GM21528 (cell line): Measurements from ENCODE around the gene UACA.
"Not testable (repeated sequence)": the region's sequence is repeated elsewhere in the genome, so short reads cannot be mapped to it uniquely, and the experiment has no call there.

Experiments used
- ATAC-seq: cut with Tn5 transposase; IDR thresholded peaks from one replicate; pipeline ENCODE4 v1.9.1; 2021; ENCODE audit warnings: mild to moderate bottlenecking, moderate library complexity; ENCODE audit not compliant: unreplicated experiment, low FRiP score

Gene UACA

DNA sequence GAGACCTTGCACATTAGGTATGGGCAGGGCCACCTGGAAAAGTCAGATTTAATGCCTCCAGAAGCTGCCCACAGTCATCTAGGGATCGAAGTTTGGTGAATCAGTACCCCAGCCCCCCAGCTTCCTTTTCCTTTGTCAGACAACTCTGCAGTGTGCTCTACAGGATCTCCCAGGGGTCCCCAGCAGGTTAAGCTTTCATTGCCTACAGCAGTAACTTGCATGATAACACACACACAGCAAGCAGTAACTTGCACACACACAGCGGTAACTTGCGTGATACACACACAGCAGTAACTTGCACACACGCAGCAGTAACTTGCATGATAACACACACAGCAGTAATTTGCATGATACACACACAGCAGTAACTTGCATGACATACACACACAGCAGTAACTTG, 131.3 kb downstream of the UACA start:
- no peak for ATAC-seq

DNA sequence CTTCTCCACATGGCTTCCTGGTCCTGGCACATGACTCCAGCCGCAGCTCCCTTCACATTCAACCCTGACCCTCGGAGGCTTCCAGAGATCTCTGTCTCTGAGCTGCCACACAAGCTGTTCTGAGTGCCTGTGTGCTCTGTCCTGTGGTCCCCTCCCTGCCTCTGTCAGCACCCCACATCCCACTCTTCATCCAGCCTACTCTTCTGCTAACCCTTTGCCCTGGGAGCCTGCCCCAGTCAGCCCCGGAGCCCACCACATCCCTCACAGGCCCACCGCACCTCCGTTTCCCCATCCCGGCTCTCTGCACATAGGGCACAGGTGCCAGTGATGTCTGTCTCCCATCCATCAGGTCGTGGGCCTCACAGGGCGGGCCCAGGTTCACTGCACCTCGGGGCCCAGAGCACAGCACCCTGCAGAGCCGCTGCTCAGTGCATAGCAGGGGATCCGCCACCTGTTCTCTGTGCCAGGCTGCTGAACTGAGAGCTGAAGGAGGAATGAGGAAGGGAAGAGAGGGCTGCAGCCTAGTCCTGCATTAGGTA, 133.6 kb downstream of the UACA start:
- no peak for ATAC-seq

DNA sequence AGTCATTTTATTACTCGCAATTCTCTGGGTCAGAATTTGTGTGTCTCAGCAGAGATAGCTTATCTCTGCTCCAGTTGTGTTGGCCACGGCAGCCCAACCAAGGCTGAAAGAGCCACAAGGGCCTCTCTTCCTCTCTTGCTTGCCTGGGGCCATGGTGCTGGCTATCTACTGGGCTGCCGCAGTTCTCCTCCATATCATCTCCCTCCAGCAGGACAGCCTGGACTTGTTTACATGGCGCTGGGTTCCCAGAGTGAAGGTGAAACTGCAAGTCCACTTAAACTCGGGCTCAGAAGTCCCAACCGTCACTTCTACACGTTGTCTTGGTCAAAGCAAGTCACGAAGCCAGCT, 134.8 kb downstream of the UACA start:
- no peak for ATAC-seq

DNA sequence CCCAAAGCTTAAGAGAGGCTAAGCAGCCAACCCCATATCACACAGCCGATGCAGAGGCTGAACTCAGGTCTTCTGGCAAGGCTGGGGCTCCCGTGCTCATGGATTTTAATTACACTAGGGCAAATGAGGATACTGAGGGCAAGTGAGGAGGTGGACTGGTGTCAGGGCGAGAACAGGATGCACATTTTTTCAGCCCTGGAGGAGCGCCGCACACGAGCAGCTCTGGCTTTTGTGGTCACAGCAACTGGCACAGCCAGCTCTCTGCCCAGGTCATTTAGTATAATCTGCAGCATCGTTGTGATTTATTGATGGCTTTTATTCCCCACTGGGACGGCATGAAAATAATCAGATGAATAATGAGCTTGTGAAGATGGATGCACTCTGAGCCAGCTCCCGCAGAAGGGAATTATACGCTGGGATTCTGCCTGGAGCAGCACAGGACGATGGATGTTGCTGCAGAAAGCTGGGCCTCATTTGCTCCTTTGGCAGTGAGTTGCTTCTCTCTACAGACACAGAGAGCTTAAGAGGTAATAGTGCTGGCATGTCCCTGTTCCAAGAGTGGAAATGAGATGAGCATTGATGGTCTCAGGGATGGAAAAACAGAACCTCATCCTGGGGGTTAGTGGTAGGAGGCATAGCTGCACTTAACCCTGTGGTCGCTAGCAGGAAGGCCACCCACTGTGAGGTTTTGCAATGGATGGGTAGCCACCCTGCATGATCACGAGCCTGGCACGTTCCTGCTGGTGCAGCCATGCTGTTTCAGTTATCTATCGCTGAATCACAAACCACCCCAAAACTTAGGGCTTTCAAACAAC, 135.4 kb downstream of the UACA start:
- no peak for ATAC-seq

DNA sequence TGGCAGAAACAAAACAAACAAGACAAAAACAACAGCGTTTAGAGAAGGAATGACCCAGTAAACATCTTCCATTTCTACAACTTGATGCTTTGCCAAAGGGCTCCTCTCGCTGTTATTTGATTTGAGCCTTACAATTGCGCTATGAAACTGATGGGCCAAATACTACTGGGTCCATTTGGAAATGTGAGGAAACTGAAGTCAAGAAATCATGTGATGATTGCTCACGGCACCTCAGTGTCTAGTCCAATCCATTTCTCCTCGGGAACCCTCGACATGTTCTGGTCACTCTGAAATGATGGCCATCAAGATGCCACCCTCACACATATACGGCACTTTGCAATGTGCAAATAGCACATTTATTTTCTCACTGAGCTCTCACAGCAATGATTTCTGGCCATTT, 136.0 kb downstream of the UACA start:
- ATAC-seq, result no peak

- ATAC-seq, result no peak
These were observed 137.9 kb downstream of the UACA start for GRCh38 chr15:70625438-70625837.

GRCh38 chr15:70625011-70625410, 138.3 kb downstream of the UACA start:
- no peak for ATAC-seq

DNA sequence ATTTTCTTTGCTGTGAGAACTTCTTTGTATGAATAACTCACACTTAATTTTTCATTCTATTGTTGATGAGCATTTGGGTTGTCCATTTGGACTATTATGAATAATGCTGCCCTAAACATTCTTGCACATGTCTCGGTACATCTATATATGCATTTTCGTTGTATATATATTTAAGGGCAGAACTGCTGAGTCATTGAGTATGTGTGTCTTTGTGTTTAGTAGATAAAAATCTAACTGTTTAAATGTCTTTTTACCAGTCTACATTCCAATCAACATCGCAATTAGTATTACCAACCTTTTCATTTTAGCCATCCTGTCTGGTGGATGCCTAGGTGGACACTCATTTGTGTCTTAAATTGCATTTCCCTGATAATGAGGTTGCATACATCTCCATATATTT, 144.4 kb downstream of the UACA start:
- ATAC-seq, result no peak

- ATAC-seq, result no peak
These were observed 145.5 kb downstream of the UACA start for GRCh38 chr15:70617911-70618287.

- no peak for ATAC-seq
These were observed 146.1 kb downstream of the UACA start for GRCh38 chr15:70617076-70617910.

- ATAC-seq, result not testable (repeated sequence)
These were observed 147.0 kb downstream of the UACA start for GRCh38 chr15:70616311-70616756.

- no peak for ATAC-seq
These were observed 147.7 kb downstream of the UACA start for GRCh38 chr15:70615435-70616310.

- ATAC-seq, result no peak
These were observed 149.1 kb downstream of the UACA start for GRCh38 chr15:70614221-70614620.

DNA sequence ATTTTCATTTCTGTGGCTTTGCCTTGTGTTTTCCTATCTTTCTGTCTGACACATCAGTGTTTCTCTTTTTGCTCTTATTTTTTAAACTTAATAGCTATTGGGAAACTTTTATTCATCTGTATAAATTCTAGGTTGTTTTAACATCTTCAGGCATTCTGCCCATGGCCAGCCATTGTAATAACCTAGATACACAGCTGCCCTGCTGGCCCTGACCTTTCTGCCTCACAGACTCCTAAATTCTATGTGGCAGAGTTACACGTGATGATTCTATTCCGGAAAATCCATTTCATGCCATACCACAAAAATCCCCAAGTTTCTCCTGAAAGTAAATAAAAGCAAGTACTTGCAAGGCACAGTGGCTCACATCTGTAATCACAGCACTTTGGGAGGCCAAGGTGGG, 150.1 kb downstream of the UACA start:
- no peak for ATAC-seq

- ATAC-seq, result no peak
These were observed 152.1 kb downstream of the UACA start for GRCh38 chr15:70611286-70611685.

- ATAC-seq, result no peak
These were observed 152.8 kb downstream of the UACA start for GRCh38 chr15:70610541-70610940.

- ATAC-seq, result no peak
These were observed 153.5 kb downstream of the UACA start for GRCh38 chr15:70609889-70610288.

DNA sequence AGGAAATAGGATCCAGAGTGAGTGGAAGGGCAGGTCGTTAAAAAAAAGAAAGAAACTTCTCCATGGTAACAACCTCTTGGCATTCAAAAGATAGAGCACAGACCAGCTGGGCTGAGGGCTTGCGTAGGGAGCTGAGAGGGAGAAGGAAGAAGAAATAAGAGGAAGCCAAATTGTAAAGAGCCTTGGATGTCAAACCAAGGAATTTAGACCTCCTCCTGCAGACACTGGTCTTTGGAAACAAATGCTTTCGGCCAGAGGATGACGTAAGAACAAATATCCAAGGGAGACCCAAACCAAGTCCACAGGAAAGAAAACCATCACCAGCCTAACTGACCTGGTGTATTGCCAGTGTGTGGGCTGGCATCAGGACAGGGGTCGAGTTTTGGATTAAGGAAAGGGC, 155.2 kb downstream of the UACA start:
- no peak for ATAC-seq

- ATAC-seq, result no peak
These were observed 157.6 kb downstream of the UACA start for GRCh38 chr15:70605606-70606410.
